Neuronal stem cell (in vitro differentiated cells): ENCODE data around the gene DOCK8.

Experiments used
- DNase-seq: peaks from one replicate; pipeline ENCODE4 v3.0.0-alpha.2; 2013; ENCODE audit warnings: low spot score
- H2AFZ ChIP-seq: one replicate; pipeline ENCODE4 v1.6.1; 2013; ENCODE audit warnings: mild to moderate bottlenecking, low read length, inconsistent platforms
- H2AK5ac ChIP-seq: 2 replicates; pipeline ENCODE4 v1.6.1; 2013; ENCODE audit warnings: low read depth, mild to moderate bottlenecking, inconsistent platforms, low read length, moderate library complexity, mixed read lengths
- H2BK120ac ChIP-seq: 2 replicates; pipeline ENCODE4 v1.6.1; 2013; ENCODE audit warnings: low read depth, mild to moderate bottlenecking, inconsistent platforms, low read length, moderate library complexity, mixed read lengths
- H2BK12ac ChIP-seq: one replicate; pipeline ENCODE4 v1.6.1; 2013; ENCODE audit warnings: low read length, inconsistent platforms
- H2BK15ac ChIP-seq: 2 replicates; pipeline ENCODE4 v1.6.1; 2013; ENCODE audit warnings: mild to moderate bottlenecking, low read length, inconsistent platforms, mixed read lengths
- H2BK5ac ChIP-seq: one replicate; pipeline ENCODE4 v1.6.1; 2013; ENCODE audit warnings: inconsistent platforms, mild to moderate bottlenecking, low read length, moderate library complexity
- H3K14ac ChIP-seq: one replicate; pipeline ENCODE4 v1.6.1; 2013; ENCODE audit warnings: low read length, inconsistent platforms
- H3K18ac ChIP-seq: 2 replicates; pipeline ENCODE4 v1.6.1; 2013; ENCODE audit warnings: low read length, inconsistent platforms
- H3K23ac ChIP-seq: 2 replicates; pipeline ENCODE4 v1.6.1; 2013; ENCODE audit warnings: low read depth, mild to moderate bottlenecking, mixed read lengths, low read length, inconsistent platforms; ENCODE audit not compliant: poor library complexity
- H3K27ac ChIP-seq: replicated peaks from 3 replicates; pipeline ENCODE4 v1.5.1; 2013; ENCODE audit warnings: low read length, inconsistent platforms
- H3K27me3 ChIP-seq, 3 experiments: 2 replicates each; pipeline ENCODE4 v1.6.1; 2013; ENCODE audit warnings: low read length in 3 of 3, mild to moderate bottlenecking in 2 of 3, inconsistent platforms in 1 of 3, low read depth in 1 of 3, mixed read lengths in 1 of 3, moderate library complexity in 1 of 3; ENCODE audit not compliant: control insufficient read depth in 3 of 3, insufficient read depth in 3 of 3
- H3K36me3 ChIP-seq, 2 donors: replicated peaks in 1 of 2; 2 replicates each; pipeline ENCODE4 v1.6.1; 2013; ENCODE audit warnings: low read length in 2 of 2; ENCODE audit not compliant: control insufficient read depth in 2 of 2, insufficient read depth in 2 of 2
- H3K4ac ChIP-seq: 2 replicates; pipeline ENCODE4 v1.6.1; 2013; ENCODE audit warnings: inconsistent platforms, mild to moderate bottlenecking, low read length, moderate library complexity
- H3K4me1 ChIP-seq, 2 donors: 1 replicate in 1 of 2; 2 replicates in 1 of 2; pipeline ENCODE4 v1.6.1; 2013; ENCODE audit warnings: low read length in 2 of 2, low read depth in 1 of 2; ENCODE audit not compliant: control insufficient read depth in 2 of 2, insufficient read depth in 1 of 2
- H3K4me2 ChIP-seq: one replicate; pipeline ENCODE4 v1.6.1; 2013; ENCODE audit warnings: mild to moderate bottlenecking, low read length, inconsistent platforms; ENCODE audit not compliant: insufficient read depth, poor library complexity, severe bottlenecking
- H3K4me3 ChIP-seq, 2 donors: 2 replicates each; pipeline ENCODE4 v1.5.1; 2013; ENCODE audit warnings: low read length in 2 of 2, mild to moderate bottlenecking in 2 of 2, inconsistent platforms in 1 of 2, moderate library complexity in 1 of 2
- H3K79me1 ChIP-seq: one replicate; pipeline ENCODE4 v1.6.1; 2013; ENCODE audit warnings: low read depth, mild to moderate bottlenecking, inconsistent platforms, low read length, moderate library complexity
- H3K9ac ChIP-seq: one replicate; pipeline ENCODE4 v1.6.1; 2013; ENCODE audit warnings: mild to moderate bottlenecking, low read depth, low read length, inconsistent platforms; ENCODE audit not compliant: poor library complexity
- H3K9me3 ChIP-seq, 2 donors: replicated peaks in 1 of 2; 2 replicates each; pipeline versions ENCODE3 to v1.6.1; 2013; ENCODE audit warnings: low read length in 2 of 2, mild to moderate bottlenecking in 2 of 2, inconsistent platforms in 1 of 2, low read depth in 1 of 2, mixed read lengths in 1 of 2, moderate library complexity in 1 of 2; ENCODE audit not compliant: control insufficient read depth in 2 of 2, insufficient read depth in 1 of 2
- H4K8ac ChIP-seq: one replicate; pipeline ENCODE4 v1.6.1; 2013; ENCODE audit warnings: low read depth, mild to moderate bottlenecking, inconsistent platforms, low read length, moderate library complexity
- H4K91ac ChIP-seq: one replicate; pipeline ENCODE4 v1.6.1; 2013; ENCODE audit warnings: low read length, low read depth, mild to moderate bottlenecking, inconsistent platforms; ENCODE audit not compliant: poor library complexity
- WGBS, 2 donors: extraction: QIAGEN DNeasy Blood & Tissue Kit; methylation state at CpG; one replicate each; pipeline ENCODE4 v1.1.7; 2013; ENCODE audit warnings: missing lambda C conversion rate in 2 of 2, mixed read lengths in 1 of 2; ENCODE audit not compliant: insufficient read length in 2 of 2, insufficient replicate concordance in 1 of 2; ENCODE audit errors: extremely low coverage in 2 of 2; 5-methylcytosine and 5-hydroxymethylcytosine counted together

Gene DOCK8

GRCh38 chr9:353077-353476 lies 138.4 kb downstream of the DOCK8 start:
- Histone ChIP-seq H4K91ac (no peak overlapping the region), H3K27me3 (peaks cover 0 to 37% (median 0%) of the 10 kb centered on the region in 3 experiments), H3K9me3 (no peaks in the 10 kb centered on the region), H2BK12ac (no peak overlapping the region), H3K27ac (no peak overlapping the region), H3K18ac (no peak overlapping the region), H3K14ac (no peak overlapping the region), H2BK5ac (no peak overlapping the region), H2BK120ac (no peak overlapping the region), H3K4me2 (no peak overlapping the region), H3K79me1 (no peaks in the 10 kb centered on the region), H2BK15ac (no peak overlapping the region), H3K4me1 (peaks cover 0 to 3% of the 10 kb centered on the region in 2 donors), H2AK5ac (no peak overlapping the region), H3K9ac (no peak overlapping the region), H3K36me3 (no peaks in the 10 kb centered on the region), H2AFZ (no peak overlapping the region), H3K4ac (no peak overlapping the region), H3K4me3 (no peak overlapping the region), H3K23ac (no peak overlapping the region), H4K8ac (no peak overlapping the region)
- DNase-seq, result no peak
- no CpG with 5 or more reads among the region's 1 CpG for WGBS, 2 donors

DNA sequence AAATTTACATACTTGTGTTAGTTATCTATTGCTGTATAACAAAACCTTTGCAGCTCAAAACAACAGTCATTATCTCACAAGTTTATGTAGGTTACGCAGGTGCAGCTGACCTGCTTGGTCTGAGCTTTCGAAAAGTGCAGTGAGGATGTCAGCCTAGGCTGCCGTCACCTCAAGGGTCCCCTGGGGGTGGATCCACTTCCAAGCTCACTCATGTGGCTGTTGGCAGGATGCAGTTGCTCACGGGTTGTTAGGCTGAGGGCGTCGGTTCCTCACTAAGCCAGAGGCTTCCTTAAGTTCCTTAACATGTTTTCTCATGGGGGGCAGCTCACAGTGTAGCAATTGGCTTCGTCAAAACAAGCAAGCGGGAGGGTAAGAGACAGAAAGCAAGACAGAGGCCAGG lies 139.8 kb downstream of the DOCK8 start:
- H3K36me3 ChIP-seq, result no peaks in the 10 kb centered on the region
- H3K14ac ChIP-seq, result no peak overlapping the region
- H3K79me1 ChIP-seq, result no peaks in the 10 kb centered on the region
- no peak overlapping the region for H2AFZ ChIP-seq
- peaks cover 0 to 23% (median 0%) of the 10 kb centered on the region in 3 experiments for H3K27me3 ChIP-seq
- H2BK15ac ChIP-seq, result no peak overlapping the region
- no peak overlapping the region for H4K8ac ChIP-seq
- no peak overlapping the region for H3K4ac ChIP-seq
- H3K27ac ChIP-seq, result no peak overlapping the region
- H3K4me1 ChIP-seq, result peaks cover 0 to 2% of the 10 kb centered on the region in 2 donors
- H3K4me3 ChIP-seq, result no peak overlapping the region
- no peak overlapping the region for H4K91ac ChIP-seq
- H3K4me2 ChIP-seq, result no peak overlapping the region
- no CpG with 5 or more reads among the region's 8 CpGs for WGBS, 2 donors
- no peak overlapping the region for H3K18ac ChIP-seq
- H3K9ac ChIP-seq, result no peak overlapping the region
- DNase-seq, result no peak
- no peak overlapping the region for H2AK5ac ChIP-seq
- no peak overlapping the region for H3K23ac ChIP-seq
- H2BK12ac ChIP-seq, result no peak overlapping the region
- H2BK120ac ChIP-seq, result no peak overlapping the region
- no peak overlapping the region for H2BK5ac ChIP-seq
- no peaks in the 10 kb centered on the region for H3K9me3 ChIP-seq

- H3K18ac ChIP-seq, result no peak overlapping the region
- peaks cover 0 to 2% of the 10 kb centered on the region in 2 donors for H3K4me1 ChIP-seq
- H3K14ac ChIP-seq, result no peak overlapping the region
- no peak overlapping the region for H2BK120ac ChIP-seq
- no peak overlapping the region for H3K9ac ChIP-seq
- H2BK12ac ChIP-seq, result no peak overlapping the region
- DNase-seq, result no peak
- H3K27me3 ChIP-seq, result peaks cover 0 to 4% (median 0%) of the 10 kb centered on the region in 3 experiments
- H3K36me3 ChIP-seq, result no peaks in the 10 kb centered on the region
- H2AFZ ChIP-seq, result no peak overlapping the region
- no peak overlapping the region for H3K4ac ChIP-seq
- no peaks in the 10 kb centered on the region for H3K79me1 ChIP-seq
- no peak overlapping the region for H2AK5ac ChIP-seq
- H3K4me3 ChIP-seq, result no peak overlapping the region
- H2BK15ac ChIP-seq, result no peak overlapping the region
- H2BK5ac ChIP-seq, result no peak overlapping the region
- H4K8ac ChIP-seq, result no peak overlapping the region
- WGBS, 2 donors, result no CpG with 5 or more reads among the region's 4 CpGs
- no peak overlapping the region for H3K4me2 ChIP-seq
- no peak overlapping the region for H4K91ac ChIP-seq
- no peak overlapping the region for H3K27ac ChIP-seq
- H3K9me3 ChIP-seq, result no peaks in the 10 kb centered on the region
- no peak overlapping the region for H3K23ac ChIP-seq
Measured at GRCh38 chr9:357560-357959, 142.9 kb downstream of the DOCK8 start.

DNA sequence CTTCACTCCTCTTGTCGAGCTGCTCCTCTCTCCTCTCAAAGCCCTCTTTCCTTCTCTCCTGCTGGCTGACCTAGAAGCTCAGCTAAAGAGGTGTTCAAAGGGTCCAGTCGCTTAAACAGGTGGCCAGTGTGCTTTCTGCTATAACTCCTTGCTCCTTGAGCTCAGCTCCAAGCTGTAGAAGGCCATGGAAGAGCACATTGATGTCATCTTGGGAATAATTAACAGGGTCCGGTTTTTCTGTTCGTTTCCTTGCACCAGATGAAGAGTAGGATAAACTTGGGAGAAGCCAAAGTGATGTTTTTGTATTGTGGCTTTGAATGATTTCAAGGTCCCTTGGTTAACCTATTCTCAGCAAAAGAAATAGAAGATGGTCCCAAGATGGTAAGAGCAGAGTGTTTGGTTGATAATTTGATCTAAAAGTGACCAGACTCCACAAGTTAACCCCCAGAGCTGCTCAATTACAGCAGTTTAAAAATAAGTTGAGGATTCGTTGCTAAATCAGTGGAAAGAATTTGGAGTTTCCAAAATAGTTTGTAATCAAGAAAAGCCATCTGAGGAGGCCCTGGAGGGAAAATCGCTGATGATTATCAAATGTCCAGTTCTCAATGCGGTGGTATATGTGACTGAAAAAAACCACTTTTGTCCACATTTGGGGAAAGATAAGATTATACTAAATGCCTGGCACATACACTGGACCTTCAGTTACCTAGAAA lies 148.1 kb downstream of the DOCK8 start:
- Histone ChIP-seq H3K79me1 (no peaks in the 10 kb centered on the region), H2BK12ac (no peak overlapping the region), H3K14ac (no peak overlapping the region), H2BK5ac (no peak overlapping the region), H2BK120ac (no peak overlapping the region), H3K4me2 (no peak overlapping the region), H3K27me3 (no peaks in the 10 kb centered on the region), H3K18ac (no peak overlapping the region), H3K36me3 (no peaks in the 10 kb centered on the region), H2BK15ac (no peak overlapping the region), H3K9me3 (no peaks in the 10 kb centered on the region), H2AK5ac (no peak overlapping the region), H4K91ac (no peak overlapping the region), H3K9ac (no peak overlapping the region), H2AFZ (no peak overlapping the region), H3K27ac (no peak overlapping the region), H3K4me3 (no peak overlapping the region), H3K4me1 (no peaks in the 10 kb centered on the region), H4K8ac (no peak overlapping the region), H3K4ac (no peak overlapping the region), H3K23ac (no peak overlapping the region)
- no CpG with 5 or more reads among the region's 7 CpGs for WGBS, 2 donors
- DNase-seq, result no peak
